ENCODE data around the gene LARGE1.

LARGE1 gene

GRCh38 chr22:33515795-33516194 is 404.5 kb downstream of the LARGE1 start:
- no peak for DNase-seq

GRCh38 chr22:33513388-33514338 is 406.6 kb downstream of the LARGE1 start:
- no peak for DNase-seq

- no peak for DNase-seq
Measured at GRCh38 chr22:33512908-33513307, 407.4 kb downstream of the LARGE1 start.

- DNase-seq, result no peak
Measured at GRCh38 chr22:33510429-33510904, 409.8 kb downstream of the LARGE1 start.

DNA sequence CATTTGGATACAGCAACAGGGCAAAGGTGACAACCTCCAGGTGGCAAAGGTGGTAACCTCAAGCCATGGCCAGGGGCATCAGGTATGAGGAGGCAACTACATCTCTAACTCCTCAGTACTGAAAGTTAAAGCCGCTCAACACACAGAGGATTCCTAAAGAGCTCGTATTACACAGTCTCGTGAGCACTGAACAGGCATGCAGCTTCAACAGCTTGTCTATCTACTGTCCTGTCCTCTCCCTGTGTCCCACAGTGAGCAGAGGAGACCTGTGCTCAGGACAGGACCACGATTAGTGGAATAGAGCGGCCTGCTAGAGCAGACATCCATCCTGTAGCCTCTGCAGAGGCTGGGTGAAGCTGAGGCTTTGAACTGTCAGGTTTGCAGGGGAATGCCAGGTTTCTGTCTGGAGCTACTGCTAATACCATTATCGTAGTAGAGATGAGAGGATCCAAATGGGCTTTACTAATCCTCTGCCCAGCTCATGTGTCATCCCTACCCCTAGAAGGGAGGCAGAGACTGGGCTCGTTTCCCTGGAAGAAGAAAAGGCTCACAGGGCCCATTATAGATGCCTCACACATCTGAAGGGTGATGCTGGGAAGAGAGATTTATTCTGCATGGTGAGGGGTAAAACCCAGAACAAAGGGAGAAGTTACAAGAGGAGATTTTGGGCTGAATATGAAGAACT is 415.2 kb downstream of the LARGE1 start:
- no peak for DNase-seq

DNA sequence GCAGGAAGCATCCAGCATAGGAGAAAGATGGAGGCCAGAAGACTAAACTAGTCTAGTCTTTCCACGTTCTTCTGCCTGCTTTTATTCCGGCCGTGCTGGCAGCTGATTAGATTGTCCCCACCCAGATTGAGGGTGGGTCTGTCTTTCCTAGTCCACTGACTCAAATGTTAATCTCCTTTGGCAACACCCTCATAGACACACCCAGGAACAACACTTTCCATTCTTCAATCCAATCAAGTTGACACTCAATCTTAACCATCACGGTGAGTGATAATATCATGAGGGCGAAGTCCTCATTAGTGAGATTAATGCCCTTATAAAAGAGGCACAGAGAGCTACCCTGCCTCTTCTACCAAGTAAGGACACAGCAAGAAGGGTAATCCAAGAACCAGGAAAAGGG is 424.2 kb downstream of the LARGE1 start:
- no peak for DNase-seq

DNA sequence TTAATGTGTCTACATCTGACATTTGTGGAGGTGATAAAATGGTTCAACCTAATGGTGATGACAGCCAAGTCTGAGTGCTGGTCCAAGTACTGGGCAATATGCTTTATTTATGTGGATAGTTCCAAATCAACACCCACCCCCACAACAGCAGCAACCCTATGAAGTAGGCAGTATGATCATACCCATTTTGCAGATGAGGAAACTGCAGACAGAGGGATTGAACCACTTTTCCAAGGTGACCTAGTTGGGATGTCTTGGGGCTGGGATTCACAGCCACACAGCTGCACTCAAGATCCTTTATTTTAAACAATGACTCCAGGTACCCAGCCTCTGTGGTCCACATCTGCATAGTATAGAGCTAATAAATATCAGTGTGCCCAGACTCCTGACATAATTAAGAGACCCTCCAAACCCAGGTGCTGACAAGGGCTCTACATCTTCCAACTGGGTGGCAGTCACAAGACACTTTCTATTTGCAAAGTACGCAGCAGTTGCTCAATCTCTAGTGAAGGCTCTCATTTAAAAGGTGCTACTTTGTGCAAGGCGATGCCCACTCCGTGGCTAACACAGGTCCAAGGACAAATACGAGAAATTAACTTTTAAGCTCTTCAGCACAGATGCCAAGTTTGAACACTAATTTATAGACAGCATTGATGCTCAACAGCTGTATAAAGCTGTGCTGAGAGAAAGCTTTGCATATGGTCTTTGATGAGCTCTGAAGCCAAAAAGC is 426.6 kb downstream of the LARGE1 start:
- DNase-seq, result no peak

GRCh38 chr22:33492210-33492651 is 428.0 kb downstream of the LARGE1 start:
- DNase-seq, result no peak

DNA sequence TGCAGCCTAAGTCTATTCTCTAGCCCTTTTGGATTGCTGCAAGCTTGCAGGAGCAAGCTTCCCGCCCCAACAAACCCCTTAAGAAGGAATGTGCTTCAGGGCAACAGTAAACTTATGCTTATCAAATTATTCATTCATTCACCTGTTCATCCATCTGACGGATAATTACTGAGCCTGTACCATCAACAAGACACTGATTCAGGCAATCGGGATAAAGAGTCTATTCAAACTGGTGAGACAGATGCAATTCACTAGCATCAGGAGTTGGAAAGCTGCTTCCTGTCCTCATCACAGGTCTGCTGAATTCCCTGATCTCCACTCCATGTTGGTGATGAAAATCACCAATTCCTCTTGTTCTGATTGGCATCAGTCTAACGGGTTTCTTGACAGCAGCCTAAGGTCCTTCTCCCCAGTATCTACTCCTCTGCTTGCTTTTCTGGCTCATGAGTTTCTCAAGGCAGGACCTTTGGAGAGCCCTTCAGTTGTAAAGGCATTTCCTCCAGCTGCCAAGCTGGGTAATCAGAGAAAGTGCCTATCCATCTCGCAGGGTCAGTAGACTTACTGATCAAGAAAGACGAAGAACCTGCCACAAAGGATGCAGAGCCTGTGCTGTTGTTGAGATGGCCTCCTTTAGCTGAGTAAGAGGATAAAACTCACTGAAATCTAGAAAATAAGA is 433.1 kb downstream of the LARGE1 start:
- no peak for DNase-seq

GRCh38 chr22:33481550-33481949 is 438.7 kb downstream of the LARGE1 start:
- DNase-seq, result no peak

DNA sequence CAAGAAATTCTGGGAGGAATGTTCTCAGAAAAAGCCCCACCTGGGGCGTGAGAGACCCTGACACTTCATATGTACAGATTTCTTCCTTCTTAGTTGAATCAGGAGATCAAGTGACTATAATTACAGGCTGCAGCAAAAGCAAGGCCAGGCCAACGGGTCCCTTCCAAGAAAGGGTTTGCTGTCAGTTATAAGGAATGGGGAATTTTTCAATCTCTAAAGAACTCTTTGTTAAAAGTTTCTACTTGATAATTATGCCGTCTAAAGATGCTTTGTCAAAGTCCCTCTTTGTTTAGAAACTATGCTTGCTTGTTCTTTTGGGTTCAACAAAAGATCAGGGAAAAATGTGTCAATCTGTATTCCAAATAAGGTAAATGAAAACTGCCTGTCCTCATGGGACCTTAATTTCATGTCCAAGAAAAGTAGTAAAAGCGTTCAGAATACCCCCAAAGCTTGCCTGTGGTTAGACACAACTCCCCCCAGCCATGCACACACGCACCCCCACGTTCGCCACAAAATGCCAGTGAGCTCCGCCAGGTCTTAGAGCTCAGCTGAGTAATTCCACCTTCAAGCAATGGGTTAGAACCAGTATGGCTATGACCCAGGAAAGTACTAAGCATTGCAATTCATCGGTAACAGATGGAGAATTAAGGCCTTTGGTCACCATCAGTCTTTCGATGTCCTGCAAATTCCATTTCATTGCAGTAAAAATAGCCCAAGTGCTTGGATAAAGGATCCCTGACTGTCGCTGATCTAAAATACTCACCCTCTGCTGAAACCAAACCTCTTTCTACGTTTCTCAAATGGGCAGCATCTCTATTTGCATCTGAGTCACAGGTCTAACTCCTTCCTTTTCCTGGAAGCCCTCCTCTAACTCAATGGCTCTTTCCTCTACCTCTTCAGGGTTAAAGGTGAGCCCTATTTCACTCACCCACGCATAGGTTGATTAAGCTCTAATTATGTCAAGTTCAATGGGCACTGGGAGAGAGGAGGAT is 442.9 kb downstream of the LARGE1 start:
- no peak for DNase-seq

- no peak for DNase-seq
Measured at GRCh38 chr22:33476716-33477115, 443.6 kb downstream of the LARGE1 start.

- no peak for DNase-seq
Measured at GRCh38 chr22:33476206-33476605, 444.1 kb downstream of the LARGE1 start.

- DNase-seq, result no peak
Measured at GRCh38 chr22:33474587-33474986, 445.7 kb downstream of the LARGE1 start.

- DNase-seq, result no peak
Measured at GRCh38 chr22:33472462-33473344, 447.6 kb downstream of the LARGE1 start.

GRCh38 chr22:33470456-33470855 is 449.8 kb downstream of the LARGE1 start:
- no peak for DNase-seq

DNA sequence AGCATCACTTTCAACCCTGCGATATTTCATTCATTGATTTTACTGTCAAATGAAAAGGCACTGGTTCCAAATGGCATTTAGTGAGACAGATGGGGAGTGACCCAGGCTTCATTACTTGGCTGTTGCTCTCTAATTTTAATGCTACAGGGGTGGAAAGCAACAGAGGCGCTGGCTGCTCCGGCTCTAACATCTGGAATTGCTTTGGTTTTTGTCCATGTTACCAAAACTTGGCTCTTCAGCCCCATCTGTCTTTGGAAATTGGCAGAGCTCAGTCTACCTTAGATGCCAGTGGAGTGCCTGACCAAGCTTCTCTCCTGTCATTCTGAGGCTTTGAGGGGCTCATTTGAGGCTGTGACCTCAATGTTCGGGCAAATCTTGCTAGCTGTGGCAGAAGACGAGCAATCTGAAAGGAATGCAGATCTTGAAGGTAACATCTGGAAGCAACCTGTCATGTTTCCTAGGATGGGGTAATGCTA is 452.6 kb downstream of the LARGE1 start:
- DNase-seq, result no peak

GRCh38 chr22:33467080-33467479 is 453.2 kb downstream of the LARGE1 start:
- no peak for DNase-seq

GRCh38 chr22:33465554-33465953 is 454.7 kb downstream of the LARGE1 start:
- DNase-seq, result no peak

- DNase-seq, result no peak
Measured at GRCh38 chr22:33464698-33465097, 455.6 kb downstream of the LARGE1 start.
